Astrocyte (in vitro differentiated cells and primary cell): Measurements from ENCODE around the gene MYRIP. TPM values are rescaled to one million over a fixed set of nuclear protein-coding genes. Genes with fewer than 3 reads are reported as not detected.

ENCODE experiments used
- DNase-seq: peaks from one replicate; pipeline ENCODE4 v3.0.0-alpha.2; 2010; ENCODE audit warnings: low read depth
- FAIRE-seq: peaks from 2 replicates; lab custom pipeline; 2011; peaks lifted over from hg19 to GRCh38; lab: Jason Lieb, UNC
- H2AFZ ChIP-seq: 2 replicates; pipeline ENCODE4 v1.6.0; 2012; ENCODE audit warnings: low read depth, low read length, inconsistent platforms
- H3K27ac ChIP-seq: 2 replicates; pipeline ENCODE4 v1.5.1; 2011; ENCODE audit warnings: low read depth, low read length, inconsistent platforms
- H3K27me3 ChIP-seq: 2 replicates; pipeline ENCODE4 v1.6.0; 2011; ENCODE audit warnings: low read length, inconsistent platforms; ENCODE audit not compliant: insufficient read depth
- H3K36me3 ChIP-seq: 2 replicates; pipeline ENCODE4 v1.5.1; 2011; ENCODE audit warnings: low read length, inconsistent platforms; ENCODE audit not compliant: insufficient read depth
- H3K4me1 ChIP-seq: 2 replicates; pipeline ENCODE4 v1.5.1; 2011; ENCODE audit warnings: low read length, inconsistent platforms; ENCODE audit not compliant: insufficient read depth
- H3K4me2 ChIP-seq: 2 replicates; pipeline ENCODE4 v1.6.0; 2012; ENCODE audit warnings: low read length, inconsistent platforms
- H3K4me3 ChIP-seq: 2 replicates; pipeline ENCODE4 v1.5.1; 2011; ENCODE audit warnings: low read depth, mild to moderate bottlenecking, low read length, inconsistent platforms; ENCODE audit not compliant: insufficient read depth
- H3K79me2 ChIP-seq: 2 replicates; pipeline ENCODE4 v1.6.0; 2012; ENCODE audit warnings: mild to moderate bottlenecking, low read length, inconsistent platforms; ENCODE audit not compliant: insufficient read depth
- H3K9ac ChIP-seq: 2 replicates; pipeline ENCODE4 v1.6.0; 2012; ENCODE audit warnings: mild to moderate bottlenecking, low read length, inconsistent platforms
- H3K9me3 ChIP-seq: 2 replicates; pipeline ENCODE4 v1.5.1; 2012; ENCODE audit warnings: low read depth, mild to moderate bottlenecking, low read length, inconsistent platforms; ENCODE audit not compliant: insufficient read depth
- H4K20me1 ChIP-seq: 2 replicates; pipeline ENCODE4 v1.6.0; 2012; ENCODE audit warnings: low read length, inconsistent platforms; ENCODE audit not compliant: insufficient read depth
- H3K27ac Mint-ChIP-seq: one replicate; pipeline ENCODE4 v1.8.0; 2021; ENCODE audit warnings: mild to moderate bottlenecking, mixed read lengths; ENCODE audit not compliant: unreplicated experiment
- H3K27me3 Mint-ChIP-seq: one replicate; pipeline ENCODE4 v1.8.0; 2021; ENCODE audit warnings: low read depth, mixed read lengths; ENCODE audit not compliant: unreplicated experiment
- H3K36me3 Mint-ChIP-seq: one replicate; pipeline ENCODE4 v1.8.0; 2021; ENCODE audit warnings: low read depth, mixed read lengths; ENCODE audit not compliant: unreplicated experiment
- H3K4me1 Mint-ChIP-seq: one replicate; pipeline ENCODE4 v1.8.0; 2021; ENCODE audit warnings: low read depth, mixed read lengths; ENCODE audit not compliant: unreplicated experiment
- H3K4me3 Mint-ChIP-seq: one replicate; pipeline ENCODE4 v1.8.0; 2021; ENCODE audit warnings: mild to moderate bottlenecking, moderate library complexity, mixed read lengths; ENCODE audit not compliant: unreplicated experiment
- H3K9me3 Mint-ChIP-seq: one replicate; pipeline ENCODE4 v1.8.0; 2021; ENCODE audit warnings: mild to moderate bottlenecking, mixed read lengths; ENCODE audit not compliant: unreplicated experiment
- EZH2 ChIP-seq: IDR thresholded peaks from 2 replicates; pipeline ENCODE4 v1.6.1; 2012; ENCODE audit warnings: mild to moderate bottlenecking, low read length, inconsistent platforms; ENCODE audit not compliant: insufficient read depth
- total RNA-seq: library from RNA; stranded (reverse); gene quantifications from 2 replicates; pipeline ENCODE4 v1.2.1, GENCODE V29; 2021
- TF ChIP-seq, protein P1 (sequence below): IDR thresholded peaks from 2 replicates; pipeline ENCODE4 v1.5.1; 2011; ENCODE audit warnings: low read depth, mild to moderate bottlenecking, inconsistent platforms, low read length, moderate library complexity; ENCODE audit not compliant: insufficient read depth

The MYRIP gene
- total RNA-seq, 1 donor from 2014 or later, result 0.07 TPM

DNA sequence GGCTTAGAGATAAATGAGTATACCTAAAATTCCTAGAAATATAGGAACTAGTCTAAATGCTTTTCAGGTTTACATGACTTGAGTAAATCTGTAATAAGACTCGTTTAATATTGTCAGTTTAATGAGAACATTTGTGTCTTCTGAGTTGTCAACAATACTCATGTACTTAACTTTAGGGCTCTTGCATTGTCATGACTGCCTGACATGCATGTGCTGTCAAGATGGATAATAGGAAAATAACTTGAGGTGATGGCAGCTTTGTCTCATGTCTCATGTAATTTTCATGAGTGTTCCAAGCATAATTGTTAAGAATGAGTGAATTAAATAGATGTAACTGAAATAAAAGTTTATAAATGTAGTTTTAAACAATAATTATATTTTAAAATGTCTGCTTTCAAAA is 455.0 kb downstream of the MYRIP start:
- Histone ChIP-seq H3K79me2 (no peaks in the 10 kb centered on the region), H3K4me3 (no peak overlapping the region), H3K4me1 (no peaks in the 10 kb centered on the region), H3K27ac (no peak overlapping the region), H3K36me3 (no peaks in the 10 kb centered on the region), H3K9me3 (no peaks in the 10 kb centered on the region), H3K27me3 (no peaks in the 10 kb centered on the region), H3K4me2 (no peak overlapping the region), H2AFZ (no peak overlapping the region), H3K9ac (no peak overlapping the region), H4K20me1 (no peaks in the 10 kb centered on the region)
- TF ChIP-seq EZH2, result no peak
- TF ChIP-seq, protein P1, sequence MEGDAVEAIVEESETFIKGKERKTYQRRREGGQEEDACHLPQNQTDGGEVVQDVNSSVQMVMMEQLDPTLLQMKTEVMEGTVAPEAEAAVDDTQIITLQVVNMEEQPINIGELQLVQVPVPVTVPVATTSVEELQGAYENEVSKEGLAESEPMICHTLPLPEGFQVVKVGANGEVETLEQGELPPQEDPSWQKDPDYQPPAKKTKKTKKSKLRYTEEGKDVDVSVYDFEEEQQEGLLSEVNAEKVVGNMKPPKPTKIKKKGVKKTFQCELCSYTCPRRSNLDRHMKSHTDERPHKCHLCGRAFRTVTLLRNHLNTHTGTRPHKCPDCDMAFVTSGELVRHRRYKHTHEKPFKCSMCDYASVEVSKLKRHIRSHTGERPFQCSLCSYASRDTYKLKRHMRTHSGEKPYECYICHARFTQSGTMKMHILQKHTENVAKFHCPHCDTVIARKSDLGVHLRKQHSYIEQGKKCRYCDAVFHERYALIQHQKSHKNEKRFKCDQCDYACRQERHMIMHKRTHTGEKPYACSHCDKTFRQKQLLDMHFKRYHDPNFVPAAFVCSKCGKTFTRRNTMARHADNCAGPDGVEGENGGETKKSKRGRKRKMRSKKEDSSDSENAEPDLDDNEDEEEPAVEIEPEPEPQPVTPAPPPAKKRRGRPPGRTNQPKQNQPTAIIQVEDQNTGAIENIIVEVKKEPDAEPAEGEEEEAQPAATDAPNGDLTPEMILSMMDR, result no peak
- Mint-ChIP-seq H3K27me3 (peaks cover 2% of the 10 kb centered on the region), H3K36me3 (no peaks in the 10 kb centered on the region), H3K4me3 (no peak overlapping the region), H3K9me3 (no peaks in the 10 kb centered on the region), H3K27ac (no peak overlapping the region), H3K4me1 (no peaks in the 10 kb centered on the region)
- DNase-seq (no peak), FAIRE-seq (no peak)

DNA sequence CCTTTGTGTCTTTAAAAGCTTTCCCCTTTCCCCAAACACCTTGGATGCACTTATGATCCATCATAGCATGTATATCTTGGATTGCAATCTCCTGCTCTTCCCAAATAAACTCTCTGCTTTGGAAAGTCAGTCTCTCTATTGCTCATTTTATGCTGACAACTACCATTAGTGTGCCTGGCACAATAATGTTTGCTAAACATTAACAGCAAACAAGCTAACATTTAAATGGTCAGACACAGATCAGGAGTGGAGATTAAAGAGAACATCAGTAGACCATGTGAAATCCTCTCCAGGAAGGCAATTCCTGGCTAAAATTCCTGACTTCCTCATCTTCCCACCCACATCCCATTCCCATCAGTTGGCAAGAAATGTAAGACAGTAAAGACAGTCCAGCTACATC is 455.8 kb downstream of the MYRIP start:
- Mint-ChIP-seq H3K36me3 (no peaks in the 10 kb centered on the region), H3K9me3 (no peaks in the 10 kb centered on the region), H3K27ac (no peak overlapping the region), H3K4me3 (no peak overlapping the region), H3K27me3 (peaks cover 2% of the 10 kb centered on the region), H3K4me1 (no peaks in the 10 kb centered on the region)
- Histone ChIP-seq H3K79me2 (no peaks in the 10 kb centered on the region), H3K36me3 (no peaks in the 10 kb centered on the region), H3K4me2 (no peak overlapping the region), H4K20me1 (no peaks in the 10 kb centered on the region), H3K4me1 (no peaks in the 10 kb centered on the region), H3K9me3 (no peaks in the 10 kb centered on the region), H3K27ac (no peak overlapping the region), H2AFZ (no peak overlapping the region), H3K4me3 (no peak overlapping the region), H3K9ac (no peak overlapping the region), H3K27me3 (no peaks in the 10 kb centered on the region)
- FAIRE-seq, result no peak
- DNase-seq, result no peak
- TF ChIP-seq EZH2, result no peak
- TF ChIP-seq, protein P1, result no peak

DNA sequence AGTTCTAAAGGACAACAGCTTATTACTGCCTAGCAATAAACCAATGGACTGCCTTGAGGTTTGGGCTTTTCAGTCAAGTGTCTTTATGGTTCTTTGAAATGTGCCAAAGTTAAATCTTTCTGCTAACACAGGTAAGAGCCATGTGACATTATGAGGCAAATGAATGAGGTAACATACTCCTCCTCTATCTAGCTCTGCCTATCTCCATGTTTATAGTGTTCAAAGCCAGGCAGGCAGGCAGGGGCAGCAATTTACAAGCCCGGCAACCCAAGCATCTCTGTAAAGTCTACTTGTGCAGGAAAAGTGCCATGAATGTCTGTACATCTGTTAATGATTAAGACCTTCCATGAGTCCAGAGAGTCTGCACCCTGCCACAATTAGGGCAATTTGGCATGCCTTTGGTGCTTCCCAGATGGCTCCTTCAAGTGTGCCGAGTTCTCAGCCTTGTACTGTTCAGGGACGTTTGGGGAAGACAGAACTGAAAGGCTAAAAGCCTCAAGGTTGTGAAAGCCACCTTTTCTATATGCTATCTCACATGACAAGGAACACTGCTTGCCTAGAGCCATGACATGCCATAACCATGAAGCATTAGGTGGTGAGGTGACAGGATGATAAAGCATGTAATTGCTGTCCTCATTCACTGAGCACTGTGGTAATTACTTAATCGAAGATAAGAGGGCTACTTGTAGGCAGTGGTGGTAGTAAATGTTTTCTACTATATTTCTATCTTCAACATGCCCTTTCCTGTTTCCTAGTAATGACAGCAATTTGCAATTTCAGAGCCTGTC is 458.7 kb downstream of the MYRIP start:
- Histone ChIP-seq H3K4me1 (no peaks in the 10 kb centered on the region), H4K20me1 (no peaks in the 10 kb centered on the region), H3K4me2 (no peak overlapping the region), H3K36me3 (no peaks in the 10 kb centered on the region), H3K27ac (no peak overlapping the region), H3K9me3 (no peaks in the 10 kb centered on the region), H2AFZ (no peak overlapping the region), H3K27me3 (no peaks in the 10 kb centered on the region), H3K4me3 (no peak overlapping the region), H3K79me2 (no peaks in the 10 kb centered on the region), H3K9ac (no peak overlapping the region)
- Mint-ChIP-seq H3K27ac (no peak overlapping the region), H3K36me3 (no peaks in the 10 kb centered on the region), H3K27me3 (no peaks in the 10 kb centered on the region), H3K9me3 (peaks cover 6% of the 10 kb centered on the region), H3K4me3 (no peak overlapping the region), H3K4me1 (no peaks in the 10 kb centered on the region)
- no peak for TF ChIP-seq EZH2
- DNase-seq (no peak), FAIRE-seq (no peak)
